ENCODE results near the gene CISD3.

GRCh38 chr17:38741461-38741860 lies 11.3 kb downstream of the CISD3 start:
- TF ChIP-seq YY1 (IDR thresholded peaks at IDR 0.05; ENCODE audit: insufficient read depth, insufficient read length) = no peak
- no peak for TF ChIP-seq SUZ12 (IDR thresholded peaks at IDR 0.05; ENCODE audit: extremely low read depth, insufficient read depth, insufficient read length)

Data from NT2/D1 (cell line).